ENCODE measurements around the gene BAG3.
"Not testable (repeated sequence)": the region's sequence is repeated elsewhere in the genome, so short reads cannot be mapped to it uniquely, and the experiment has no call there.

The BAG3 gene

DNA sequence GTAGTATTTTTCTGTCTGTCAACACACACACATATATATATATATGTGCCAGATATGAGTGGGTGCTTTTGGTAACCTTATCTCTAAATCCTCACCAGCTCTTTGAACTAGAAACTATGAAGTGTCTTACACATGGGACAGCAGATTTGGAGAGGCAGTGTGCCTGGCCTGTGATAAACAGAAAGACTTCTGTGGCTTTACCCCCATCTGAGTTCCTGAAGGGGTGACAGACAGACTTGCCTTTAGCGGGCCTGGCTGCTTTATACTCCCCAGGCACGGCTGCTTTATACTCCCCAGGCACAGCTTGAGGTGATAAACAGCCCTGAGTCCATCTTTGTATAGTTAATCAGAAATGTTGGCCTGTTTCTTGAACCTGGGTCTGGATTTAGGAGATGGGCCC, 5.6 kb downstream of the BAG3 start:
- Histone ChIP-seq H3K36me3 (ENCODE audit: insufficient read depth, low read length) (peaks cover 31% of the 10 kb centered on the region), H3K27me3 (ENCODE audit: control insufficient read depth, insufficient read depth, low read length) (no peaks in the 10 kb centered on the region), H3K4me3 (ENCODE audit: low read length) (no peak overlapping the region), H3K4me1 (ENCODE audit: control insufficient read depth, insufficient read depth, low read length) (peaks cover 70% of the 10 kb centered on the region), H3K9me3 (replicated peaks; ENCODE audit: low read length) (no peaks in the 10 kb centered on the region), H3K9ac (ENCODE audit: low read depth, low read length) (peak overlapping the region; percentile 48), H3K4me2 (ENCODE audit: low read length) (peak overlapping the region; percentile 83)

DNA sequence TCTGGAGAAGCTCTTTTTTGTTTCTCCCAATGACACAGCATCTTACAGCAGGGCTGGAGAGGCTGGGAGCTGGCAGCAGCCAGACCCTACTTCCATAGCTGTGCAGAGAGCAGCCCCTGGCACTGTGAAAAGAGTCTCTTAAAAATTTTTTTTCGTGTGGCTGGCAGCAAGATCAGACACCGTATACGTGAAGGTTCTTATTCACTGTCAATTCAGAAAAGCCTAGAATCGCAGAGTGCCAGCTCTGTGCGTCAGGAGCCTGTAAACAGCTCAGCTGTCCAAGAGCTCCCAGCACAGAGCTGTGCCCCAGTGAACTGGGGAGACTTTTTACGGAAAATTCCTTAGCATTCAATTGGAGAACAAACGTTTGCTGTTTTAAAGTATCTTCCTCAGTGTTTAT, 6.5 kb downstream of the BAG3 start:
- Histone ChIP-seq H3K36me3 (ENCODE audit: insufficient read depth, low read length) (peaks cover 31% of the 10 kb centered on the region), H3K4me1 (ENCODE audit: control insufficient read depth, insufficient read depth, low read length) (peaks cover 74% of the 10 kb centered on the region), H3K27me3 (ENCODE audit: control insufficient read depth, insufficient read depth, low read length) (no peaks in the 10 kb centered on the region), H3K9me3 (replicated peaks; ENCODE audit: low read length) (no peaks in the 10 kb centered on the region), H3K4me2 (ENCODE audit: low read length) (peak overlapping the region; percentile 83), H3K4me3 (ENCODE audit: low read length) (no peak overlapping the region), H3K9ac (ENCODE audit: low read depth, low read length) (peak overlapping the region; percentile 48)

DNA sequence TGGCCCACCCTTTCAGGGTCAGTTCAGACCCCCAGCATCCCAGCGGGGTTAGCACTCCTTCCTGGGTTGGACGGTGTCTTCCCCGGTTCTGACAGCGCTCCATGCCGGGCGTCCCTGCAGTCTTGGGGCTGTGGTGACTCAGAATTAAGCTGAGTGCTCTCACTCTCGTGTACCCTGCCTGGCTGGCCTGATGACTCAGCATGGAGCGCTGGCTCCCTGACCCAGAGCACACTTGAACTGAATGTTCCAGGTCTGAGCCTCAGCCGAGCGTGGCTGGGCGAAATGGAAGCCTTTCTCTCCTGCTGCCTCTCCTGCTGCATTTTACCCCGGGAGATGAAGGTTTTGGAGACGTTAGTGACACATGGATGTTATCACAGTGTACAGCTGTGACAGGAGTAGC, 7.1 kb downstream of the BAG3 start:
- peaks cover 31% of the 10 kb centered on the region for H3K36me3 ChIP-seq (ENCODE audit: insufficient read depth, low read length)
- peak overlapping the region; percentile 49 for H3K4me3 ChIP-seq (ENCODE audit: low read length)
- peak overlapping the region; percentile 76 for H3K9ac ChIP-seq (ENCODE audit: low read depth, low read length)
- H3K27me3 ChIP-seq (ENCODE audit: control insufficient read depth, insufficient read depth, low read length): no peaks in the 10 kb centered on the region
- no peaks in the 10 kb centered on the region for H3K9me3 ChIP-seq (replicated peaks; ENCODE audit: low read length)
- H3K4me2 ChIP-seq (ENCODE audit: low read length): peak overlapping the region; percentile 83
- H3K4me1 ChIP-seq (ENCODE audit: control insufficient read depth, insufficient read depth, low read length): peaks cover 79% of the 10 kb centered on the region

DNA sequence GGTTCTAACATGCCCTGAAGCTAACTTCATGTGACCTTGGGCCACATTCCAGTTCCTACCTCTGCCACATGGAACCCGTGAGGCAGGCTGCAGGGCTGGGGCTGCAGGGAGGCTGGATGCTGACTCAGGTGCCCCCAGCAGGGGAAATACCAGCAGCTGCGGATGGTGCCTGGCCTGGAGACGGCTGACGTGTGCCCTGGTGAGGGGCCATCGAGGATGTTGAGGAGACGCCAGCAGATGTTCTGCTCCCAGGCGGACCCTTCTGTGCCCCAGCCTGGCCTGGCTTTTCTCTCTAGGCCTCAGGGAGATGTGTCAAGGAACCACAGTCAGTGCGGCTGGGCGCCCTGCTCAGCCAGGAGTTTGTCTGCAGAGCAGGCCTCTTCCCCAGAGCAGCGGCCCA, 8.8 kb downstream of the BAG3 start:
- Histone ChIP-seq H3K36me3 (ENCODE audit: insufficient read depth, low read length) (peaks cover 31% of the 10 kb centered on the region), H3K9me3 (replicated peaks; ENCODE audit: low read length) (no peaks in the 10 kb centered on the region), H3K4me3 (ENCODE audit: low read length) (no peak overlapping the region), H3K4me1 (ENCODE audit: control insufficient read depth, insufficient read depth, low read length) (peaks cover 79% of the 10 kb centered on the region), H3K27me3 (ENCODE audit: control insufficient read depth, insufficient read depth, low read length) (no peaks in the 10 kb centered on the region), H3K4me2 (ENCODE audit: low read length) (peak overlapping the region; percentile 17), H3K9ac (ENCODE audit: low read depth, low read length) (no peak overlapping the region)

DNA sequence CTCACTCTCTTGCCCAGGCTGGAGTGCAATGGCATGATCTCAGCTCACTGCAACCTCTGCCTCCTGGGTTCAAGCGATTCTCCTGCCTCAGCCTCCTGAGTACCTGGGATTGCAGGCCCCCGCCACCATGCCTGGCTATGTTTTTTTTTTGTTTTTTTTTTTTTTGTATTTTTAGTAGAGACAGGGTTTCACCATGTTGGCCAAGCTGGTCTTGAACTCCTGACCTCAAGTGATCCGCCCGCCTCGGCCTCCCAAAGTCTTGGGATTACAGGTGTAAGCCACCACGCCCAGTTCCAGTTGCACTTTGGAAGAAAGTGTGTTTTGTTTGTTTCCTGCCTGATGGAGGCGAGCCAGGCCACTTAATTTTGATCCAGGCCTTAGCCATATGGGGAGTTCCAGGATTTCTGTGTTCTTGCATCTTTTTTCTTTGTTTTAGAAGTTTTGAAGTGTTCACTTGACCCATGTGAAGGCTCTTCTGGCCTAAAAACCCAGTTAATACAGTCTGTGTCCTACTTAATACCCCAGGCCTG, 11.0 kb downstream of the BAG3 start:
- Histone ChIP-seq H3K36me3 (ENCODE audit: insufficient read depth, low read length) (peaks cover 22% of the 10 kb centered on the region), H3K4me1 (ENCODE audit: control insufficient read depth, insufficient read depth, low read length) (peaks cover 75% of the 10 kb centered on the region)
- not testable (repeated sequence) for H3K9ac ChIP-seq (ENCODE audit: low read depth, low read length); H3K4me2 ChIP-seq (ENCODE audit: low read length); H3K27me3 ChIP-seq (ENCODE audit: control insufficient read depth, insufficient read depth, low read length); H3K9me3 ChIP-seq (replicated peaks; ENCODE audit: low read length); H3K4me3 ChIP-seq (ENCODE audit: low read length)

DNA sequence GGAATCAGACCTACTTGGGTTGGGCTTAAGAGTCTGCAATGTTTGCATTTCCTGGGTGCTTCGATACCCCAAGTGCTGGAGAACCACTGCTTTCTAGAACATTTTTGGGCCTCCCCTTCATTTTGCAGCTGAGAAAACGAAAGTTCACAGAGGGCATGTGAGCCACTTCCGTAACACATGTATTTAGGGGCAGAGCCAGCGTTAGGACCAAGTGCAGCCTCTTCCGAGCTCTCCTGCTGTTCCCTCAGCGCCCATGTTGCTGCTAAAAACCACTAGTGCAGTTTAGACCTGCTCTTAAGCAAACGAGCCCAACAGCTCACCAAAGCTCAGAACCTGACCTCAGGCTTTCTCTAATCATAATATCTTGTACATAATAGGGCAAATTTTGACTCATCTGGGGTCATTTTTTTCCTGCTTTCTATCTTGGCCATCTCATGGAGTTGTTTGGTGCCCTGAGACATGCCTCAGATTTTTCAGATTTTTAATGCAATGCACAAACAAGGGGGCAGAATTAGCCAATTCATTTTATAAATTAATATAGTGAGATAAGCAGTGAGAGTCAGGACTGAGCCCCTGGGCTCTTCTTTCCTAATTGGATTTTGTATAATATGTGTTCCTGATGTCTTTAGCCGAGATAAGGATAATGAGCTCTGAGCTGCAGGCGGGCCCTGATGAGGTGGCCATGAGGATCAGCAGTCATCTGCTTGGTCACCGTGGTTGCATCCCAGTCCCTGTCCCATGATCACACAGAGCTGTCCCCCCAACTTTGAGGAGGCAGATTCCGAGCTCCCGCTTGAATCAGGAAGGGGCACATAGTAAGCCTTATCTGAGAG, 12.9 kb downstream of the BAG3 start:
- H3K27me3 ChIP-seq (ENCODE audit: control insufficient read depth, insufficient read depth, low read length): no peaks in the 10 kb centered on the region
- peak overlapping the region; percentile 60 for H3K4me3 ChIP-seq (ENCODE audit: low read length)
- H3K9ac ChIP-seq (ENCODE audit: low read depth, low read length): peak overlapping the region; percentile 65
- H3K4me1 ChIP-seq (ENCODE audit: control insufficient read depth, insufficient read depth, low read length): peaks cover 75% of the 10 kb centered on the region
- no peaks in the 10 kb centered on the region for H3K9me3 ChIP-seq (replicated peaks; ENCODE audit: low read length)
- peaks cover 11% of the 10 kb centered on the region for H3K36me3 ChIP-seq (ENCODE audit: insufficient read depth, low read length)
- H3K4me2 ChIP-seq (ENCODE audit: low read length): peak overlapping the region; percentile 87

DNA sequence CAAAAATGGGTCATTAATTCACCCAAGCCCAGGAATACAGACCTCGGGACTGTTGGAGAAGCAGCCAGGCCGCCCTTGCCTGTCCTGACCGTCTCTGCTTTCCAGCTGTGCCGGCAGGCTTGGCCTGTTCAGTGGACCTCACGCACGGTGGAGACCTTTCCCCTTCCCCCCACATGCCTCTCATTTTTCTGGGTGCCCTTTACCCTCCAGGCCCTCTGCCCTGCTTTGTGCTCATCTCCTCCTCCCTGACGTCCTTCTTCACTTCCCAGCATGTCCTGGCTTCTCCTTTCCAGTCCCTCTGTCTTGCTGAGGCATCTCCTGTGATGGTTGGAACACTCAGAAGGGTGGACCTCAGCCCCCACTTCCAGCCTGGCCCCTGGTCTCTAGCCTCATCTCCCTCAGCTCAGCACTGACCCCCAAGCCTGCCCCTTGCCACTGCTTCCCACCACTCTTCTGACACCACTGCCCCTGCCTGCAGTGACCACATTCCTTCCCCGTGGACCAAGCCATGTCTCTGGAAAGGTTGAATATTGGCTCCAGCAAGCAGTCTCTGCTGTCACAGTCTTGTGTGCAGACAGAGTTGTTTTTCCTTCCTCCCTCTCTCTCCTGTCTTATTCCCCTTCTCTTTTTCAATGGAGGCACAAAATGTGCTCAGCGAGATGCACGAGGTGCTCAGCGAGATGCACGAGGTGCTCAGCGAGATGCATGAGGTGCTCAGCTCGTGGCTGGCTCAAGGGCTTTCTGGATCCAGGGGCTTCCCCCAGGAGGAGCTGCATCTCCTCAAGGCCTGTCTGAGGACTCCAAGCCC, 14.9 kb downstream of the BAG3 start:
- no peaks in the 10 kb centered on the region for H3K27me3 ChIP-seq (ENCODE audit: control insufficient read depth, insufficient read depth, low read length)
- H3K36me3 ChIP-seq (ENCODE audit: insufficient read depth, low read length): peaks cover 13% of the 10 kb centered on the region
- H3K9me3 ChIP-seq (replicated peaks; ENCODE audit: low read length): no peaks in the 10 kb centered on the region
- H3K9ac ChIP-seq (ENCODE audit: low read depth, low read length): peak overlapping the region; percentile 19
- peak overlapping the region; percentile 52 for H3K4me2 ChIP-seq (ENCODE audit: low read length)
- H3K4me3 ChIP-seq (ENCODE audit: low read length): peak overlapping the region; percentile 20
- peaks cover 81% of the 10 kb centered on the region for H3K4me1 ChIP-seq (ENCODE audit: control insufficient read depth, insufficient read depth, low read length)

DNA sequence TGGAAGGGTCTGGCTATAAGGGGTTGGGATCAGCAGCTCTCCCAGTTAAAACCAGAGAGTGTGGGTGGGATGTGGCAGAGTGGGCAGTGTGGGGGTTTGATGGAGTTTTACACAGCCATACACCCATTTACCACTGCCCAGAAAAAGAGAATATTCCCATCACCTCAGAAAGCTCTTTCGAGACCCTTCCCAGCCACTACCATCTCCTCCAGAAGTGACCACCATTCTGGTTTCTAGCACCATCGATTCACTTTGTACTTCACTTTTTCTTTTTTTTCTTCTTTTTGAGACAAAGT, 15.5 kb downstream of the BAG3 start:
- Histone ChIP-seq H3K4me3 (ENCODE audit: low read length) (no peak overlapping the region), H3K9me3 (replicated peaks; ENCODE audit: low read length) (no peaks in the 10 kb centered on the region), H3K9ac (ENCODE audit: low read depth, low read length) (no peak overlapping the region), H3K4me2 (ENCODE audit: low read length) (no peak overlapping the region), H3K27me3 (ENCODE audit: control insufficient read depth, insufficient read depth, low read length) (no peaks in the 10 kb centered on the region), H3K36me3 (ENCODE audit: insufficient read depth, low read length) (peaks cover 19% of the 10 kb centered on the region), H3K4me1 (ENCODE audit: control insufficient read depth, insufficient read depth, low read length) (peaks cover 83% of the 10 kb centered on the region)

DNA sequence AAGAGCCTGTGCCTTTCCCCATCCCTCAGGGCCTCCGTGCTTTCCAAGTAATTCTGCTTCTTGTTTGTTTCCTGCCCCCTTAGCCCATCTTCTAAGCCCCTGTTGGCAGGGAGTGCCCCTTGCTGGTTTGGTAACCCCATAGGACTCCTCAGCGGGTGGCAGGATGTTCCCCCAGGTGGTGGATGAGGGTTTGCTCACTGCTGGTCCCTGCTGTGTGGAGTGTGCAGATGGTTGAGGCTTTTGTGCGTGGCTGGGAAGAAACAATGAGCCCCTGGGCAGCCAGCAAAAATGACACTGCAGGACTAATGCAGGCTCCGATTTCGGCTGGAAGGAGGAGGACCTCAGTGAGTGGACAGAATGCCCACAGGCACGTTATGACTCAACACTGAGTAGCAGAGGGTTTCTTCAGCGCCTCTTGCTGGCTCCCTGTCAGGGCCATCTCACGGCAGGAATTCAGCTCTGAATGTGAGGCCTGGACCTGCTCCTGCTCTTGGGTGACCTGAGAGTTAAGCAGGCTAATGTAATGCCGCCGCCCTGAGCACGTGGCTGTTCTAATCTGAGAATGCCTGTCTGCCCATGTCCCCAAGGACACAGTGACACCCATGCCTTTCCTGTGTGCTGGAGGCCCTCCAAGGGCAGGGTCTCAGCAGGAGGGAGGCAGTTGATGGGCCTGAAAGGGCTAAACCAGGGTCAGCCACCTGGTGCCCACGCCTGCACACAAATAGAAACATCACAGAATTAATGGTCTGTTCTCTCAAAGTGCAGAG, 16.6 kb downstream of the BAG3 start:
- Histone ChIP-seq H3K36me3 (ENCODE audit: insufficient read depth, low read length) (peaks cover 29% of the 10 kb centered on the region), H3K9me3 (replicated peaks; ENCODE audit: low read length) (no peaks in the 10 kb centered on the region), H3K27me3 (ENCODE audit: control insufficient read depth, insufficient read depth, low read length) (no peaks in the 10 kb centered on the region), H3K4me1 (ENCODE audit: control insufficient read depth, insufficient read depth, low read length) (peaks cover 79% of the 10 kb centered on the region), H3K4me2 (ENCODE audit: low read length) (peak overlapping the region; percentile 75), H3K4me3 (ENCODE audit: low read length) (peak overlapping the region; percentile 31), H3K9ac (ENCODE audit: low read depth, low read length) (peak overlapping the region; percentile 54)

DNA sequence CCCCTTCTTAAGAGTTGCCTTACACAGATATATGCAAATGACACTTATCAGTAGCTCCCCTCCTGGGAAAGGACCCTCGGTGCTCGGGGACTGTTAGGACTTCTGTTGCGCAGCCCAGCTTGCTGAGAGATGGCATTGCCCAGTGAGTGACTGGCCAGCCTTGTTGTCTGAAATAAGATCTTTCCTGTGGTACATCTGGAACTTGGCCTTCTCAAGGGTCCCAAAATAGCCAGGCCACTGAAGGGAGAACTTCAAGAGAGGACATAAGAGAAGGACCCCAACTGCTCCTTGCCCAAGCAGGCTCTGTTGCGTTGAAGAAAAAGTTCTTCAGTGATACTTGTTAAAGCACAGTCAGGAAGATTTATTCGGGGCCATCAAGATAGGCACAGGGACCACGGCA, 17.3 kb downstream of the BAG3 start:
- peaks cover 36% of the 10 kb centered on the region for H3K36me3 ChIP-seq (ENCODE audit: insufficient read depth, low read length)
- H3K4me2 ChIP-seq (ENCODE audit: low read length): peak overlapping the region; percentile 63
- no peaks in the 10 kb centered on the region for H3K27me3 ChIP-seq (ENCODE audit: control insufficient read depth, insufficient read depth, low read length)
- H3K9ac ChIP-seq (ENCODE audit: low read depth, low read length): peak overlapping the region; percentile 44
- H3K4me1 ChIP-seq (ENCODE audit: control insufficient read depth, insufficient read depth, low read length): peaks cover 73% of the 10 kb centered on the region
- H3K4me3 ChIP-seq (ENCODE audit: low read length): peak overlapping the region; percentile 24
- H3K9me3 ChIP-seq (replicated peaks; ENCODE audit: low read length): no peaks in the 10 kb centered on the region

DNA sequence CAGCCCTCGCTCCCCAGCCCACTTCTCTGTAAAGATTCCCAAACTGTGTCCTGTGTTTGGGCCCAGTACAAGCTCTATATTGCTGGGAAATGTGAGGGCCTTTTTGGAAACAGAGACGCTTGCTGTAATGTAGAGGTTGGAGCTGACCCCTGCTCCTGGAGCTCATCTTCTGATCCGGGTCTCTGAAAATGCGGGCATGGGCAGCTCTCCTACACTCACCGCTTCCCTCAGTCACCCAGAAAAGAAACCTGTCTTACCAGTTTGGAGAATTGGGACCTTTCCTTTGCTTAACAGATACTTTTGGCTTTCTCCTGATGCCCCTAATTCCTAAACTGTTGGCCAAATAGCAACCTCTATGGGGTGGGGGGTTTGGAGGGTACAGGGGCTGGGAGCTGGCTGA, 18.2 kb downstream of the BAG3 start:
- H3K9ac ChIP-seq (ENCODE audit: low read depth, low read length): no peak overlapping the region
- H3K4me2 ChIP-seq (ENCODE audit: low read length): no peak overlapping the region
- no peaks in the 10 kb centered on the region for H3K27me3 ChIP-seq (ENCODE audit: control insufficient read depth, insufficient read depth, low read length)
- H3K4me3 ChIP-seq (ENCODE audit: low read length): no peak overlapping the region
- H3K4me1 ChIP-seq (ENCODE audit: control insufficient read depth, insufficient read depth, low read length): peaks cover 64% of the 10 kb centered on the region
- no peaks in the 10 kb centered on the region for H3K9me3 ChIP-seq (replicated peaks; ENCODE audit: low read length)
- H3K36me3 ChIP-seq (ENCODE audit: insufficient read depth, low read length): peaks cover 45% of the 10 kb centered on the region
